Chondrocyte (in vitro differentiated cells): ENCODE measurements around the gene ARHGEF37. TPM values are rescaled to one million over a fixed set of nuclear protein-coding genes. Genes with fewer than 3 reads are reported as not detected.

Experiments used
- DNase-seq: peaks from one replicate; pipeline ENCODE4 v3.0.0; 2021; ENCODE audit warnings: mixed read lengths, low spot score
- H3K27ac Mint-ChIP-seq: one replicate; pipeline ENCODE4 v1.8.0; 2021; ENCODE audit warnings: mild to moderate bottlenecking, moderate library complexity, mixed read lengths; ENCODE audit not compliant: unreplicated experiment
- H3K27me3 Mint-ChIP-seq: 2 replicates; pipeline ENCODE4 v1.8.0; 2021; ENCODE audit warnings: low read depth, mixed read lengths
- H3K36me3 Mint-ChIP-seq: 2 replicates; pipeline ENCODE4 v1.8.0; 2021; ENCODE audit warnings: low read depth, mixed read lengths
- H3K4me1 Mint-ChIP-seq: 2 replicates; pipeline ENCODE4 v1.8.0; 2021; ENCODE audit warnings: low read depth, mild to moderate bottlenecking, mixed read lengths
- H3K4me3 Mint-ChIP-seq: one replicate; pipeline ENCODE4 v1.8.0; 2021; ENCODE audit warnings: mild to moderate bottlenecking, moderate library complexity, mixed read lengths; ENCODE audit not compliant: unreplicated experiment
- H3K9me3 Mint-ChIP-seq: 2 replicates; pipeline ENCODE4 v1.8.0; 2021; ENCODE audit warnings: low read depth, mixed read lengths
- total RNA-seq: library from RNA; stranded (reverse); gene quantifications from 3 replicates; pipeline ENCODE4 v1.2.1, GENCODE V29; 2021
- TF ChIP-seq, protein P1 (sequence below): fragments of 200-600 bp; sonication (generic); IDR thresholded peaks from 2 replicates; pipeline ENCODE4 v1.5.0; 2021; ENCODE audit warnings: antibody characterized with exemption, mild to moderate bottlenecking, moderate library complexity

The ARHGEF37 gene
- total RNA-seq, 1 donor from 2014 or later: 6.0 TPM

DNA sequence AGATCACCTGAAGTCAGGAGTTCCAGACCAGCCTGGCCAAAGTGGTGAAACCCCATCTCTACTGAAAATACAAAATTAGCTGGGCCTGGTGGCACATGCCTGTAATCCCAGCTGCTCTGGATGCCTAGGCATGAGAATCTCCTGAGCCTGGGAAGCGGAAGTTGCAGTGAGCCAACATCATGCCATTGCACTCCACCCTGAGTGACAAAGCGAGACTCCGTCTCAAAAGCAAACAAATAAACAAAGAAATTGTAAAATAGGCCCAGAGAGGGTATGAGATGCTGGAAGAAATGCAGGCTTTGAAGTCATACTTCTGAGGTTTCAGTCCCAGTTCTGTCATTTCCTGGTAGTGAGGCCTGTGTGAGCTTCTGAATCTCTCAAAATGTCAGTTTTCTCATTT, 5.3 kb upstream of the ARHGEF37 start:
- no peak for DNase-seq
- Mint-ChIP-seq H3K27me3 (no peaks in the 10 kb centered on the region), H3K9me3 (no peaks in the 10 kb centered on the region), H3K36me3 (no peaks in the 10 kb centered on the region), H3K27ac (no peak overlapping the region), H3K4me3 (no peak overlapping the region), H3K4me1 (peaks cover 26% of the 10 kb centered on the region)
- TF ChIP-seq, protein P1, sequence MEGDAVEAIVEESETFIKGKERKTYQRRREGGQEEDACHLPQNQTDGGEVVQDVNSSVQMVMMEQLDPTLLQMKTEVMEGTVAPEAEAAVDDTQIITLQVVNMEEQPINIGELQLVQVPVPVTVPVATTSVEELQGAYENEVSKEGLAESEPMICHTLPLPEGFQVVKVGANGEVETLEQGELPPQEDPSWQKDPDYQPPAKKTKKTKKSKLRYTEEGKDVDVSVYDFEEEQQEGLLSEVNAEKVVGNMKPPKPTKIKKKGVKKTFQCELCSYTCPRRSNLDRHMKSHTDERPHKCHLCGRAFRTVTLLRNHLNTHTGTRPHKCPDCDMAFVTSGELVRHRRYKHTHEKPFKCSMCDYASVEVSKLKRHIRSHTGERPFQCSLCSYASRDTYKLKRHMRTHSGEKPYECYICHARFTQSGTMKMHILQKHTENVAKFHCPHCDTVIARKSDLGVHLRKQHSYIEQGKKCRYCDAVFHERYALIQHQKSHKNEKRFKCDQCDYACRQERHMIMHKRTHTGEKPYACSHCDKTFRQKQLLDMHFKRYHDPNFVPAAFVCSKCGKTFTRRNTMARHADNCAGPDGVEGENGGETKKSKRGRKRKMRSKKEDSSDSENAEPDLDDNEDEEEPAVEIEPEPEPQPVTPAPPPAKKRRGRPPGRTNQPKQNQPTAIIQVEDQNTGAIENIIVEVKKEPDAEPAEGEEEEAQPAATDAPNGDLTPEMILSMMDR: no peak

DNA sequence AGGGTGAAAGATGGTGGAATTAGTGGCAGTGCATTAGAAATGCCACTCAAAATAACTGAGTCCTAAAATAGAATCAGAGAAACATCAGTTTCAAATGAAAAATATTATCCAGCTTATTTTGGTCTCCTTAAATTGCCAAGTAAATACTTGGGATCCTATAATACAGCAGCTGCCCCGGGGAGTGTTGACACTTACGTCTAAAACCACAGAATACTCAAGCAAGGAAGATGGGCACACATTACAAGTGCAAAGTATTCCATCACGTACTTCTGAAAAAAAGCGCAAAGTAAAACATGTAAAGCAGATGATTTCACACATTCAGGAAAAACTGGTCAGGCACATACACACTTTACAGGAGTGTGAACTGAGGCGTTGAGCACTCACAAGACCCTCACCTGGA, 2.4 kb upstream of the ARHGEF37 start:
- H3K9me3 Mint-ChIP-seq: no peaks in the 10 kb centered on the region
- no peak overlapping the region for H3K4me3 Mint-ChIP-seq
- TF ChIP-seq, protein P1: no peak
- peaks cover 46% of the 10 kb centered on the region for H3K4me1 Mint-ChIP-seq
- H3K36me3 Mint-ChIP-seq: no peaks in the 10 kb centered on the region
- H3K27me3 Mint-ChIP-seq: no peaks in the 10 kb centered on the region
- DNase-seq: no peak
- H3K27ac Mint-ChIP-seq: peak overlapping the region; percentile 3

DNA sequence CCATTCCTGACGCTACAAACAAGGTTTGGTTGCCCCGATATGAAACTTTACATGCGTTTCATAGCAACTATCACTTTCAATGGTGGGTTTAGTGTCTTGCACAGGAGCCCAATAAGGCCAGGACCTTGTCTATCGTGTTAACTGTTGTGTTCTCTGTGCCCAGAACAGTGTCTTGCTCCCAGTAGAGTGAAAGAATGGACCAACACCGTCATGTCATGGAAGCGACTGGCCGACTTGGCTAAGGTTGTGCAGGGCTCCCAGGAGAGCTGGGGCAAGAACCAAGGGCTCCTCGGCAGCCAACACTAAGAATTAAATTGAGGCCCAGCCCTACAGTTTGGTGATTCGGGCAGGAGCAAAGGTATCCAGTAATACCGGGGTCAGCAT, 498 bp upstream of the ARHGEF37 start:
- TF ChIP-seq, protein P1: no peak
- H3K27me3 Mint-ChIP-seq: no peaks in the 10 kb centered on the region
- peak overlapping the region; percentile 81 for H3K27ac Mint-ChIP-seq
- H3K9me3 Mint-ChIP-seq: no peaks in the 10 kb centered on the region
- no peak for DNase-seq
- H3K36me3 Mint-ChIP-seq: no peaks in the 10 kb centered on the region
- peaks cover 51% of the 10 kb centered on the region for H3K4me1 Mint-ChIP-seq
- H3K4me3 Mint-ChIP-seq: peak overlapping the region; percentile 75

- no peak for DNase-seq
- TF ChIP-seq, protein P1: no peak
- no peaks in the 10 kb centered on the region for H3K36me3 Mint-ChIP-seq
Observed at GRCh38 chr5:149581931-149582768, 852 bp downstream of the ARHGEF37 start.

GRCh38 chr5:149583394-149583793, 2.1 kb downstream of the ARHGEF37 start:
- Mint-ChIP-seq H3K4me3 (no peak overlapping the region), H3K9me3 (no peaks in the 10 kb centered on the region), H3K36me3 (no peaks in the 10 kb centered on the region), H3K27me3 (no peaks in the 10 kb centered on the region), H3K4me1 (peaks cover 63% of the 10 kb centered on the region), H3K27ac (peak overlapping the region; percentile 72)
- TF ChIP-seq, protein P1: no peak
- DNase-seq: no peak

More at GRCh38 chr5:149581931-149582768, 852 bp downstream of the ARHGEF37 start:
- Mint-ChIP-seq H3K27me3 (no peaks in the 10 kb centered on the region), H3K4me1 (peaks cover 61% of the 10 kb centered on the region), H3K9me3 (no peaks in the 10 kb centered on the region), H3K4me3 (peak overlapping the region; percentile 75), H3K27ac (peak overlapping the region; percentile 72)
